Spleen (tissue), 11 donors: Measurements from ENCODE around the gene PDGFC. TPM values are rescaled to one million over a fixed set of nuclear protein-coding genes. Genes with fewer than 3 reads are reported as not detected.

ENCODE experiments used
- DNase-seq: peaks from one replicate; pipeline ENCODE4 v3.0.0-alpha.2; 2020
- H3K27ac ChIP-seq, 8 donors: fragments of 200-600 bp; sonication (generic) in 7 of 8; 1 replicate in 4 of 8; 2 replicates in 4 of 8; pipeline versions ENCODE4 v1.5.0 to v1.8.0; 2016 to 2021; ENCODE audit warnings: inconsistent platforms in 4 of 8, mild to moderate bottlenecking in 4 of 8, moderate library complexity in 1 of 8
- H3K27me3 ChIP-seq, 7 donors: fragments of 200-600 bp; sonication (generic) in 6 of 7; replicated peaks in 1 of 7; 1 replicate in 4 of 7; 2 replicates in 3 of 7; pipeline versions ENCODE4 v1.5.0 to v1.8.0; 2016 to 2021; ENCODE audit warnings: inconsistent platforms in 3 of 7, mild to moderate bottlenecking in 1 of 7
- H3K36me3 ChIP-seq, 6 donors: fragments of 200-600 bp; sonication (generic) in 5 of 6; 1 replicate in 4 of 6; 2 replicates in 2 of 6; pipeline versions ENCODE4 v1.5.0 to v1.8.0; 2016 to 2021; ENCODE audit warnings: inconsistent platforms in 2 of 6
- H3K4me1 ChIP-seq, 6 donors: fragments of 200-600 bp; sonication (generic) in 5 of 6; 1 replicate in 3 of 6; 2 replicates in 3 of 6; pipeline versions ENCODE4 v1.5.0 to v1.8.0; 2016 to 2021; ENCODE audit warnings: inconsistent platforms in 3 of 6
- H3K4me3 ChIP-seq, 8 donors: fragments of 200-600 bp; sonication (generic) in 7 of 8; 1 replicate in 4 of 8; 2 replicates in 4 of 8; pipeline versions ENCODE4 v1.5.0 to v1.8.0; 2016 to 2021; ENCODE audit warnings: inconsistent platforms in 4 of 8, mild to moderate bottlenecking in 4 of 8, moderate library complexity in 2 of 8
- H3K9me3 ChIP-seq, 8 donors: fragments of 200-600 bp; sonication (generic) in 7 of 8; 1 replicate in 4 of 8; 2 replicates in 4 of 8; pipeline versions ENCODE4 v1.5.0 to v1.8.0; 2016 to 2021; ENCODE audit warnings: inconsistent platforms in 4 of 8
- CTCF ChIP-seq, 11 experiments: fragments of 200-600 bp in 7 of 11; fragments of 450-650 bp in 4 of 11; sonication (generic) in 4 of 11; IDR thresholded peaks in 8 of 11; conservative IDR thresholded peaks in 3 of 11; 1 replicate in 7 of 11; 2 replicates in 4 of 11; pipeline versions ENCODE4 v1.4.0 to v1.8.0; 2016 to 2021; ENCODE audit warnings: antibody characterized with exemption in 11 of 11, inconsistent platforms in 4 of 11, mild to moderate bottlenecking in 1 of 11
- POLR2A ChIP-seq, 3 donors: fragments of 450-650 bp; IDR thresholded peaks; one replicate each; pipeline ENCODE4 v1.5.1; 2017; ENCODE audit warnings: antibody characterized with exemption in 3 of 3, mild to moderate bottlenecking in 1 of 3
- POLR2AphosphoS5 ChIP-seq, 3 donors: sonication (generic); formaldehyde crosslinking; IDR thresholded peaks; one replicate each; pipeline ENCODE4 v1.5.1; 2017; ENCODE audit warnings: antibody characterized with exemption in 3 of 3
- WGBS, 5 donors: extraction: QIAGEN DNeasy Blood & Tissue Kit in 3 of 5; methylation state at CpG; one replicate each; pipeline versions ENCODE4 v1.1.5 to v1.1.7; 2013 to 2018; 5-methylcytosine and 5-hydroxymethylcytosine counted together
- intact Hi-C: fragments of 100-400 bp; cut with DNase I; formaldehyde crosslinking; loops from one replicate; pipeline ENCODE4 v1.15.0; 2023; ENCODE audit warnings: low total_unique reads
- polyA plus RNA-seq, 3 donors: library from polyadenylated mRNA; stranded (reverse); fragments of 200-250 nt; gene quantifications; one replicate each; pipeline ENCODE4 v1.2.1, GENCODE V29; 2013
- total RNA-seq, 7 donors: library from RNA; depleted of rRNA in 3 of 7; stranded (reverse); fragments of >200 nt in 3 of 7; fragmentation: NEBNext Ultra II Directional in 4 of 7; extraction: Animal tissue kit (Norgen Biotek cat#: 25700) in 4 of 7; gene quantifications; one replicate each; pipeline versions ENCODE4 v1.1.0 to v1.2.1, GENCODE V29; 2016 to 2021
- donor health status: healthy with polysubstance abuse.
- donor health status: DM: no; HTN: no; CAD: no; lungs with moderate emphysema.
- donor health status: DM: no; HTN: no; CAD: no.
- donor health status: Bipolar disorder and iron deficiency.
- donor health status: healthy.
- donor health status: DM: no; HTN: no; CAD: no.
- donor health status: DM: yes; HTN: yes; CAD: no.

Gene PDGFC
- total and polyA plus RNA-seq, 10 donors: 1.6 to 24.7 (median 14.8) TPM

GRCh38 chr4:156811963-156812362, 159.6 kb downstream of the PDGFC start:
- DNase-seq: no peak
- no peak overlapping the region for H3K27ac ChIP-seq
- H3K4me3 ChIP-seq: no peak overlapping the region
- WGBS, 5 donors: 90 to 98% (median 97%) methylated on average over 4 of the region's 4 CpGs
- H3K4me1 ChIP-seq: no peaks in the 10 kb centered on the region
- H3K36me3 ChIP-seq: no peaks in the 10 kb centered on the region
- TF ChIP-seq POLR2AphosphoS5 (IDR thresholded peaks at IDR 0.05) (no peak), CTCF (IDR thresholded peaks at IDR 0.05 in 8 of 11, conservative IDR thresholded peaks at IDR 0.05 in 3 of 11) (no peak), POLR2A (IDR thresholded peaks at IDR 0.05) (no peak)
- H3K27me3 ChIP-seq: no peaks in the 10 kb centered on the region
- intact Hi-C loops: no loop called here
- no peaks in the 10 kb centered on the region for H3K9me3 ChIP-seq

DNA sequence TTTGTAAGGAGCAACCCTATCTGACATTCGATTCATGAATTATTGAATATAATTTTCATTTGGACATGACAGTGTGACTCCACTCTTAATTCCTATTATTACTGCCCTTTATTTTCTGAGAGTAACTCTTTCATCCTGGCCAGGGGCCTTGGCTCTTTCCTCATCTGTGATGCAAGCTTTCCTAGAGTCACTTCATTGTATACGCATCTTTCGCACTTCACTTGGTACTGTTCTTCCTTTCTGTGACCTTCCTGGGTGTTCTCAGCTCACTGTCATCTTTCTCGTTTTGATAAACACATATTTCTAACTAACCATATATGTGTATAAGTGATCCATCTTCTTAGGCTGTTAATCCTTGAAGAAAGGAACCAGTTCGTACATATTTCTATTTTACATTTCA, 160.3 kb downstream of the PDGFC start:
- intact Hi-C loops: no loop called here
- no peaks in the 10 kb centered on the region for H3K4me1 ChIP-seq
- 82 to 92% (median 91%) methylated on average over 5 of the region's 5 CpGs for WGBS, 5 donors

DNA sequence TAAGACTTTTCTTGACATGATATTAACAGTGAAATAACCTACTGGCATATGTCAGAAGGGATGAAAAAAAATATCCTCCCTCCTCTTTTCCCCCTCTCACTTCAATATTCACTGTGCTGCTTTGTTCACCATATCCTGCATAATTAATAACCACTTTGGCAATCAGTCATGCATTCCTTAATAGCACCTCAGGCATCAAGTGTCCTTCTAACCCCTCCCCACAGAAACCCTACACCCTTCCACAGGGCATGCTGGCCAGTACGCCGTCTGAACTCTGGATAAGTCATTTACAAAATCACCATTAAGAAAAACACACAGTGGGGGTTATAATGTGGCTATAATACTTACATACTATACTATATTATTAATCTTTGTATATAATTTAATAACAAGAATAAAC, 165.9 kb downstream of the PDGFC start:
- intact Hi-C loops: no loop called here
- 78 to 85% (median 83%) methylated on average over 2 of the region's 2 CpGs for WGBS, 5 donors
- Histone ChIP-seq H3K36me3 (no peaks in the 10 kb centered on the region), H3K4me3 (no peak overlapping the region), H3K4me1 (no peaks in the 10 kb centered on the region), H3K27ac (no peak overlapping the region), H3K9me3 (no peaks in the 10 kb centered on the region), H3K27me3 (no peaks in the 10 kb centered on the region)
- TF ChIP-seq CTCF (IDR thresholded peaks at IDR 0.05 in 8 of 11, conservative IDR thresholded peaks at IDR 0.05 in 3 of 11): no peak
- TF ChIP-seq POLR2A (IDR thresholded peaks at IDR 0.05): no peak
- no peak for TF ChIP-seq POLR2AphosphoS5 (IDR thresholded peaks at IDR 0.05)
- DNase-seq: no peak

More for the DNA sequence above, 160.3 kb downstream of the PDGFC start:
- H3K27ac ChIP-seq: no peak overlapping the region
- H3K9me3 ChIP-seq: no peaks in the 10 kb centered on the region
- no peak for TF ChIP-seq POLR2A (IDR thresholded peaks at IDR 0.05)
- TF ChIP-seq POLR2AphosphoS5 (IDR thresholded peaks at IDR 0.05): no peak
- TF ChIP-seq CTCF (IDR thresholded peaks at IDR 0.05 in 8 of 11, conservative IDR thresholded peaks at IDR 0.05 in 3 of 11): no peak
- DNase-seq: no peak
- H3K4me3 ChIP-seq: no peak overlapping the region
- no peaks in the 10 kb centered on the region for H3K27me3 ChIP-seq
- no peaks in the 10 kb centered on the region for H3K36me3 ChIP-seq

DNA sequence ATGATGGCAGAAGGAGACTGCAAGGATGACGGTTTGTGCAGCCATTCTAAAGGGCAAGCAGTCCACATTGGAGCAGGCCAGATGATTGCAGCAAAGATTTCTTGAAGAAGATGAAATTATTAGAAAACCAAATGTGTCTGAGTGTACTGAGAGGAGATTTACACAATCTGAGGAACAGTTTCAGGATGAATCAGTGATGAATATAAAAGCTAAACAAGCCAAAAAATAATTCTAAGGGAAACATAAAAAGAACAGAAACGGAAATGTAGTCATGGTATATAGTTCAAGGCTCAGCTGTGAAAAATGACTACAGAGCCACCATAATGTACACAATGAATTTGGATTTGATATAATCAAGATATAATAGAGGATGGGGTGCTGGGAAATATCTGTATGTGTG, 168.5 kb downstream of the PDGFC start:
- Histone ChIP-seq H3K4me3 (no peak overlapping the region), H3K9me3 (no peaks in the 10 kb centered on the region), H3K27me3 (no peaks in the 10 kb centered on the region), H3K4me1 (no peaks in the 10 kb centered on the region), H3K36me3 (no peaks in the 10 kb centered on the region), H3K27ac (no peak overlapping the region)
- WGBS, 5 donors: 67 to 82% (median 77%) methylated on average over 2 of the region's 2 CpGs
- intact Hi-C loops: no loop called here
- DNase-seq: no peak
- TF ChIP-seq POLR2AphosphoS5 (IDR thresholded peaks at IDR 0.05) (no peak), CTCF (IDR thresholded peaks at IDR 0.05 in 8 of 11, conservative IDR thresholded peaks at IDR 0.05 in 3 of 11) (no peak), POLR2A (IDR thresholded peaks at IDR 0.05) (no peak)
